DMS 273 treated with DMSO at 0.1 percent for 48 hours (cell line): ENCODE results near the gene SPATA31C1.
"Not testable (repeated sequence)": the region's sequence is repeated elsewhere in the genome, so short reads cannot be mapped to it uniquely, and the experiment has no call there.

Experiments used
- DNase-seq: peaks from one replicate; lab custom pipeline; 2025; lab: John Stamatoyannopoulos, UW

SPATA31C1 gene

GRCh38 chr9:87917662-87918061, at the start of gene SPATA31C1:
TSS of gene SPATA31C1 (plus strand) at chr9:87917962.
- not testable (repeated sequence) for DNase-seq

- DNase-seq, result no peak
Observed at GRCh38 chr9:87868175-87868574, 49.6 kb upstream of the SPATA31C1 start.

GRCh38 chr9:87868635-87869034, 49.1 kb upstream of the SPATA31C1 start:
- DNase-seq, result no peak

- no peak for DNase-seq
Observed at GRCh38 chr9:87869082-87869481, 48.7 kb upstream of the SPATA31C1 start.

GRCh38 chr9:87871425-87872078, 46.2 kb upstream of the SPATA31C1 start:
- no peak for DNase-seq

GRCh38 chr9:87872079-87872624, 45.6 kb upstream of the SPATA31C1 start:
- peak; percentile 88 for DNase-seq

- no peak for DNase-seq
Observed at GRCh38 chr9:87873607-87874303, 44.0 kb upstream of the SPATA31C1 start.

GRCh38 chr9:87874304-87874623, 43.5 kb upstream of the SPATA31C1 start:
- peak; percentile 86 for DNase-seq

- DNase-seq, result no peak
Observed at GRCh38 chr9:87875060-87875459, 42.7 kb upstream of the SPATA31C1 start.

GRCh38 chr9:87875831-87876545, 41.8 kb upstream of the SPATA31C1 start:
- DNase-seq, result no peak

- DNase-seq, result no peak
Observed at GRCh38 chr9:87876708-87877107, 41.1 kb upstream of the SPATA31C1 start.

- no peak for DNase-seq
Observed at GRCh38 chr9:87878989-87879511, 38.7 kb upstream of the SPATA31C1 start.

GRCh38 chr9:87880116-87880515, 37.6 kb upstream of the SPATA31C1 start:
- DNase-seq, result no peak

- DNase-seq, result no peak
Observed at GRCh38 chr9:87880683-87881082, 37.1 kb upstream of the SPATA31C1 start.

- no peak for DNase-seq
Observed at GRCh38 chr9:87882627-87883026, 35.1 kb upstream of the SPATA31C1 start, which contains the start of gene SPATA31E1. TSS of gene SPATA31E1 (plus strand) at chr9:87882877. CDS start at chr9:87882892, 15 bp downstream.

- no peak for DNase-seq
Observed at GRCh38 chr9:87883274-87883673, 34.5 kb upstream of the SPATA31C1 start.

GRCh38 chr9:87883990-87884389, 33.8 kb upstream of the SPATA31C1 start:
- DNase-seq, result no peak

GRCh38 chr9:87884578-87885459, 32.9 kb upstream of the SPATA31C1 start:
- no peak for DNase-seq

GRCh38 chr9:87885484-87886189, 32.1 kb upstream of the SPATA31C1 start:
- no peak for DNase-seq

GRCh38 chr9:87886210-87886932, 31.4 kb upstream of the SPATA31C1 start:
- no peak for DNase-seq
